Activated CD8-positive, alpha-beta T cell treated with anti-CD3 and anti-CD28 coated beads, Interleukin-2, amount 10 ng/mL, durations not matched to agents 7 days and 5 days (primary cell): ENCODE results near the gene OR52W1. TPM values are rescaled to one million over a fixed set of nuclear protein-coding genes. Genes with fewer than 3 reads are reported as not detected.

ENCODE experiments used
- ATAC-seq: fragments of 150-1000 bp; cut with Tn5 transposase; one replicate; pipeline ENCODE4 v1.10.0; 2021; ENCODE audit warnings: moderate library complexity
- CTCF ChIA-PET: fragments of 350-600 bp; sonication (Branson Sonifier 250); formaldehyde crosslinking; loops from one replicate; lab custom pipeline; 2021; ENCODE audit warnings: antibody characterized with exemption; lab: Charles Lee
- POLR2A ChIA-PET: fragments of 350-600 bp; sonication (Branson Sonifier 250); formaldehyde crosslinking; loops from one replicate; lab custom pipeline; 2021; ENCODE audit warnings: antibody characterized with exemption; lab: Charles Lee
- DNase-seq: peaks from one replicate; pipeline ENCODE4 v3.0.0-alpha.2; 2020
- H3K27ac Mint-ChIP-seq: one replicate; pipeline ENCODE4 v1.8.0; 2021; ENCODE audit warnings: mild to moderate bottlenecking, mixed read lengths
- H3K27me3 Mint-ChIP-seq: one replicate; pipeline ENCODE4 v1.8.0; 2021; ENCODE audit warnings: low read depth, mixed read lengths
- H3K36me3 Mint-ChIP-seq: one replicate; pipeline ENCODE4 v1.8.0; 2021; ENCODE audit warnings: low read depth, mixed read lengths
- H3K4me1 Mint-ChIP-seq: one replicate; pipeline ENCODE4 v1.8.0; 2021; ENCODE audit warnings: low read depth, mixed read lengths
- H3K4me3 Mint-ChIP-seq: one replicate; pipeline ENCODE4 v1.8.0; 2021; ENCODE audit warnings: mild to moderate bottlenecking, mixed read lengths
- H3K9me3 Mint-ChIP-seq: one replicate; pipeline ENCODE4 v1.8.0; 2022; ENCODE audit warnings: mixed read lengths; ENCODE audit not compliant: insufficient read depth
- total RNA-seq, 2 experiments: library from RNA; stranded (reverse); gene quantifications; one replicate each; pipeline ENCODE4 v1.2.3, GENCODE V29; 2021

OR52W1 gene
- total RNA-seq, 2 experiments from 2014 or later: not detected

DNA sequence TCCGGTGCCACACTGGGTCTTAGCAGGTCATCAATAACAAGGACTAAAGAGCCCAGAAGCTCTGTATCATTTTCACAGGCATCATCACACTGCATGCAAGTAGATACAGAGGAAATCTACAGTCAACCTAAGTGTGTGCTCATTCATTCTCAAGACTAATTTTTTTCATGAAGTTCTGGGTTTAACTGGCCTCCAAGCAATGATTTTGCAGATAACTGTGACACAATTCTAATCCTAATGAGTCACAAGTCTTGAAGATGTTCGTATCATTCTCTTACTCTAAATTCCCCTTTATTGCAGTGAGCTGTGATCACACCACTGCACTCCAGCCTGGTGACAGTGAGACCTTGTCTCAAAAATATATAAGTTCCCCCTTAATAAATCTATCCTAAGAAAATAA, 2.5 kb downstream of the OR52W1 start:
- Mint-ChIP-seq H3K4me3 (no peak overlapping the region), H3K4me1 (peaks cover 50% of the 10 kb centered on the region), H3K27ac (no peak overlapping the region), H3K36me3 (peaks cover 15% of the 10 kb centered on the region), H3K9me3 (no peaks in the 10 kb centered on the region), H3K27me3 (no peaks in the 10 kb centered on the region)
- CTCF ChIA-PET: interaction anchor here (0.8 to 1.2 kb wide), 2 partner anchors 18 to 116 kb away, joined by 3 read pairs; no protein-coding TSS in a partner anchor
- ATAC-seq (no peak), DNase-seq (no peak)
- POLR2A ChIA-PET: no interaction called here

GRCh38 chr11:6202041-6202440, 3.0 kb downstream of the OR52W1 start:
- Mint-ChIP-seq H3K27ac (no peak overlapping the region), H3K4me3 (no peak overlapping the region), H3K36me3 (peaks cover 13% of the 10 kb centered on the region), H3K27me3 (no peaks in the 10 kb centered on the region), H3K4me1 (peaks cover 44% of the 10 kb centered on the region), H3K9me3 (no peaks in the 10 kb centered on the region)
- DNase-seq: no peak
- ChIA-PET CTCF (interaction anchor here (1.2 kb wide), 1 partner anchor 116 kb away, joined by 3 read pairs; no protein-coding TSS in a partner anchor), POLR2A (no interaction called here)
- ATAC-seq: no peak

DNA sequence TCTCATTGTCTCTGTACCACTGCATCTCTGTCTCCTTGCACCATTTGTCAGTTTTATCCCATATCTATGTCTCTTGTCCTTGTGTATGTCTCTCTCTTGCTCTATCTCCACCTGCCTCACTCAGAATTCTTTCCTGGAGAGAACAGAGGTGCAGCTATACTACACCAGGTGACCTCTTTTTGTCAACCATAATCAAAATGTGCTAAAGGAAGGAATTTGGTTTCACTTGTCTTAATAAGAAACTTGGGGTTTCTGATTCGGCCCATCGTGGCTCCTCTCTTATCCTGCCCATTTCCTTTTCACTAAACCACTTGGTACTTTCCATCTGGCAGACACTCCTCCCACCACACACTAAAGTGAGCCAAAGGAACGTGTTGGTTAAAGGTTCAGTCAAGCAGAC, 4.3 kb downstream of the OR52W1 start:
- Mint-ChIP-seq H3K4me1 (peaks cover 38% of the 10 kb centered on the region), H3K4me3 (no peak overlapping the region), H3K27me3 (no peaks in the 10 kb centered on the region), H3K9me3 (no peaks in the 10 kb centered on the region), H3K27ac (peak overlapping the region; percentile 28), H3K36me3 (peaks cover 13% of the 10 kb centered on the region)
- CTCF ChIA-PET: no interaction called here
- POLR2A ChIA-PET: interaction anchor here (2.0 kb wide), 1 partner anchor 32 kb away, joined by 5 read pairs; no protein-coding TSS in a partner anchor
- DNase-seq (peak; percentile 40), ATAC-seq (peak; percentile 70)

- CTCF ChIA-PET: interaction anchor here (1.1 kb wide), 1 partner anchor 174 kb away, joined by 3 read pairs; no protein-coding TSS in a partner anchor
Observed at GRCh38 chr11:6204706-6205105, 5.7 kb downstream of the OR52W1 start.

GRCh38 chr11:6205366-6205765, 6.3 kb downstream of the OR52W1 start, which contains the start of gene C11orf42:
TSS of gene C11orf42 (plus strand) at chr11:6205557. CDS start at chr11:6205616, 59 bp downstream.
- no peaks in the 10 kb centered on the region for H3K27me3 Mint-ChIP-seq
- H3K4me3 Mint-ChIP-seq: no peak within 1 kb of the TSS
- H3K27ac Mint-ChIP-seq: no peak within 1 kb of the TSS
- peaks cover 37% of the 10 kb centered on the region for H3K4me1 Mint-ChIP-seq
- ChIA-PET POLR2A (interaction anchor here (2.0 kb wide), 1 partner anchor 30 kb away, joined by 5 read pairs; no protein-coding TSS in a partner anchor), CTCF (no interaction called here)
- peaks cover 18% of the 10 kb centered on the region for H3K36me3 Mint-ChIP-seq
- ATAC-seq (no peak), DNase-seq (no peak)
- H3K9me3 Mint-ChIP-seq: no peaks in the 10 kb centered on the region

More at GRCh38 chr11:6204706-6205105, 5.7 kb downstream of the OR52W1 start:
- H3K36me3 Mint-ChIP-seq: peaks cover 18% of the 10 kb centered on the region
- H3K27me3 Mint-ChIP-seq: no peaks in the 10 kb centered on the region
- H3K4me1 Mint-ChIP-seq: peaks cover 37% of the 10 kb centered on the region
- no peaks in the 10 kb centered on the region for H3K9me3 Mint-ChIP-seq
- DNase-seq (no peak), ATAC-seq (no peak)
- H3K4me3 Mint-ChIP-seq: no peak overlapping the region
- POLR2A ChIA-PET: interaction anchor here (2.0 kb wide), 1 partner anchor 30 kb away, joined by 5 read pairs; no protein-coding TSS in a partner anchor
- H3K27ac Mint-ChIP-seq: no peak overlapping the region

- ChIA-PET CTCF (interaction anchor here (1.0 to 1.5 kb wide), 3 partner anchors 9 to 156 kb away, joined by 3 to 5 read pairs (median 4); no protein-coding TSS in a partner anchor), POLR2A (interaction anchor here (0.7 kb wide), 1 partner anchor 11 kb away, joined by 3 read pairs; no protein-coding TSS in a partner anchor)
- Mint-ChIP-seq H3K27ac (no peak overlapping the region), H3K36me3 (peaks cover 22% of the 10 kb centered on the region), H3K4me3 (no peak overlapping the region), H3K4me1 (peaks cover 25% of the 10 kb centered on the region), H3K27me3 (no peaks in the 10 kb centered on the region), H3K9me3 (no peaks in the 10 kb centered on the region)
- DNase-seq: no peak
- ATAC-seq: no peak
Observed at GRCh38 chr11:6206456-6207180, 7.6 kb downstream of the OR52W1 start.

DNA sequence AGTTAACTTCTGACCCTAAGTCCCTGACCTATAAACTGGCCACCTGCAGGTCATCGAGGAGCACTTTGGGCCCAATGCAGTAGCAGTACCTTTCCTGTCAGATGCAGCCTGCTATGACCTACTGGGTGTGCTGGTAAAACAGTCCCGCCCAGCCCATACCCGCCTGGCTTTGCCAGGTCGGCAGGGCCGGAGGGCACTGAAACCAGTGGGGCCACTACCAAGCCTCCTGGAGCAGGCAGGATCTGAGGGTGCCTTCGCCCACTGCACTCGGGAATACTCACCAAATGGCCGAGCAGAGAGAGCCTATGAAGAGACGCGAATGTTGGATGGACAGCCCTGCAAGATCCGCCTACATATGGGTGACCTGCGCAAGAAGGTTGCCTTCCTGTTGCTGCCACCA, 10.8 kb downstream of the OR52W1 start:
- H3K36me3 Mint-ChIP-seq: peaks cover 15% of the 10 kb centered on the region
- ATAC-seq (no peak), DNase-seq (no peak)
- no peak overlapping the region for H3K27ac Mint-ChIP-seq
- H3K4me3 Mint-ChIP-seq: no peak overlapping the region
- H3K9me3 Mint-ChIP-seq: no peaks in the 10 kb centered on the region
- no peaks in the 10 kb centered on the region for H3K27me3 Mint-ChIP-seq
- POLR2A ChIA-PET: no interaction called here
- CTCF ChIA-PET: no interaction called here
- no peaks in the 10 kb centered on the region for H3K4me1 Mint-ChIP-seq

- Mint-ChIP-seq H3K36me3 (peaks cover 15% of the 10 kb centered on the region), H3K27ac (no peak overlapping the region), H3K4me1 (no peaks in the 10 kb centered on the region), H3K4me3 (no peak overlapping the region), H3K9me3 (no peaks in the 10 kb centered on the region), H3K27me3 (no peaks in the 10 kb centered on the region)
- ChIA-PET POLR2A (no interaction called here), CTCF (no interaction called here)
- no peak for DNase-seq
- no peak for ATAC-seq
Observed at GRCh38 chr11:6210274-6210955, 11.4 kb downstream of the OR52W1 start.

GRCh38 chr11:6214530-6214929, 15.5 kb downstream of the OR52W1 start:
- POLR2A ChIA-PET: no interaction called here
- H3K27me3 Mint-ChIP-seq: no peaks in the 10 kb centered on the region
- ATAC-seq (no peak), DNase-seq (no peak)
- H3K9me3 Mint-ChIP-seq: no peaks in the 10 kb centered on the region
- H3K4me1 Mint-ChIP-seq: peaks cover 5% of the 10 kb centered on the region
- CTCF ChIA-PET: no interaction called here
- H3K27ac Mint-ChIP-seq: no peak overlapping the region
- no peak overlapping the region for H3K4me3 Mint-ChIP-seq
- H3K36me3 Mint-ChIP-seq: peaks cover 28% of the 10 kb centered on the region

- H3K27me3 Mint-ChIP-seq: no peaks in the 10 kb centered on the region
- peaks cover 11% of the 10 kb centered on the region for H3K4me1 Mint-ChIP-seq
- no peak overlapping the region for H3K4me3 Mint-ChIP-seq
- ChIA-PET CTCF (interaction anchor here (1.4 to 2.1 kb wide), 2 partner anchors 10 to 101 kb away, joined by 4 read pairs; no protein-coding TSS in a partner anchor), POLR2A (interaction anchor here (1.1 kb wide), 1 partner anchor 9 kb away, joined by 3 read pairs; no protein-coding TSS in a partner anchor)
- no peak for DNase-seq
- H3K9me3 Mint-ChIP-seq: no peaks in the 10 kb centered on the region
- H3K36me3 Mint-ChIP-seq: peaks cover 36% of the 10 kb centered on the region
- no peak for ATAC-seq
- no peak overlapping the region for H3K27ac Mint-ChIP-seq
Observed at GRCh38 chr11:6216501-6216900, 17.5 kb downstream of the OR52W1 start.

- Mint-ChIP-seq H3K27ac (no peak overlapping the region), H3K36me3 (peaks cover 45% of the 10 kb centered on the region), H3K4me1 (peaks cover 11% of the 10 kb centered on the region), H3K4me3 (no peak overlapping the region), H3K27me3 (no peaks in the 10 kb centered on the region), H3K9me3 (no peaks in the 10 kb centered on the region)
- ChIA-PET POLR2A (interaction anchor here (1.1 kb wide), 1 partner anchor 11 kb away, joined by 3 read pairs; no protein-coding TSS in a partner anchor), CTCF (no interaction called here)
- no peak for DNase-seq
- no peak for ATAC-seq
Observed at GRCh38 chr11:6217722-6218121, 18.7 kb downstream of the OR52W1 start.
